Measurements from ENCODE around the gene CCDC57.

CCDC57 gene

DNA sequence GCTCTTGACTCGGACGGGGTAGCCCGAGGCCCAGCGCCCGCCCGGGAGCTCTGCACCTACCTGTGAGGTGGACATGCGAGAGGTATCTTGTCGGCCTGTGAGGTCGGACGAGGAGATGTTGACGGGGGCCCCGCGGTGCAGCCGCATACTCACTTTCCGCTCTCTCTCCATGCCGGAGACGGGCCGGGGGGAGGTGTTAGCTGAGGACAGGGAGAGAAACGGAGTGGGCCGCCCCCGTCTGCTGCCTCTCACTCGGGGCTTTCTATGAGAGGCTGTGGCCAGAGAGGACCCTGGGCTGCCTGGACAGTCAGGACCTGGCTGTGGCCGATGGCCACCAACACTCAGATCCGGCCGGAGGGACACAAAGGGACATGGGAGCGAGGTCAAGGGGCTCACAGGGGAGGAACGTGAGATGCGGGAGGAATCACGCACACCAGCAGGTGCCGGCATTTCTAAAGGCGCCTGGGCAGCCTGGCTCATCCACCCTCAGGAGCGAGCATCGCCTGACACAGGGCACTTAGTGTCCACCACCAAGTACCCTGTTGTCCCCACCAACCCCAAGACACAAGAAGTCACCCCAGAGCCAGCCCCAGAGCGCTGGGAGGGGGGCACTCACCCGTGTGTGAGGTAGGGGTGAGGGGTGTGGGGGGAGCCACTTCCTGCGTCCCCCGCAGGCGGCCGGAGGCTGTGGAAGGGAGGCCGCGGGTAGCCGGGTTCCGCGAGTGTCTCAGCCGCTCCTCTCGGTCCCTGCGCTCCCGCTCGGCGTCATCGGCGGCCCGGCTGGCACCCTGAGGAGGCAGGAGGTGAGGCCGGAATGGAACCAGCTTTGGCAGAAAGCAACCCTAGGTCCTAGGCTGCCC lies 36.4 kb upstream of the CCDC57 start:
- H3K36me3 ChIP-seq (replicated peaks; ENCODE audit: low read depth, low read length) = peaks cover 70% of the 10 kb centered on the region
- H3K9ac ChIP-seq (ENCODE audit: low read length) = no peak overlapping the region
- no peak overlapping the region for H3K27ac ChIP-seq (ENCODE audit: low read length)
- H3K4me1 ChIP-seq (ENCODE audit: low read length) = no peaks in the 10 kb centered on the region
- 0 out of 2 replicates have a peak, but pooled peaks cover 13% of the 10 kb centered on the region for H4K20me1 ChIP-seq (ENCODE audit: insufficient read depth, low read length)
- H3K4me2 ChIP-seq (ENCODE audit: low read length) = no peak overlapping the region
- peaks cover 9% of the 10 kb centered on the region; the same call in 1 of the 2 replicates for H3K79me2 ChIP-seq (ENCODE audit: low read length)
- TF ChIP-seq CTCF (IDR thresholded peaks at IDR 0.05; ENCODE audit: low read depth, low read length) = no peak
- TF ChIP-seq EZH2phosphoT487 (IDR thresholded peaks at IDR 0.05; ENCODE audit: low read depth) = no peak
- no peaks in the 10 kb centered on the region for H3K27me3 ChIP-seq (ENCODE audit: low read depth, low read length)
- no peak overlapping the region for H3K4me3 ChIP-seq (ENCODE audit: low read length)
- no peaks in the 10 kb centered on the region for H3K9me3 ChIP-seq (ENCODE audit: insufficient read depth, low read length)
- no peak overlapping the region for H2AFZ ChIP-seq (ENCODE audit: low read depth, low read length)

- peaks cover 72% of the 10 kb centered on the region for H3K36me3 ChIP-seq (replicated peaks; ENCODE audit: low read depth, low read length)
- H3K4me2 ChIP-seq (ENCODE audit: low read length) = no peak overlapping the region
- no peaks in the 10 kb centered on the region for H3K27me3 ChIP-seq (ENCODE audit: low read depth, low read length)
- H4K20me1 ChIP-seq (ENCODE audit: insufficient read depth, low read length) = 0 out of 2 replicates have a peak, but pooled peaks cover 16% of the 10 kb centered on the region
- no peak overlapping the region for H2AFZ ChIP-seq (ENCODE audit: low read depth, low read length)
- no peaks in the 10 kb centered on the region for H3K4me1 ChIP-seq (ENCODE audit: low read length)
- no peak overlapping the region for H3K9ac ChIP-seq (ENCODE audit: low read length)
- H3K4me3 ChIP-seq (ENCODE audit: low read length) = no peak overlapping the region
- H3K9me3 ChIP-seq (ENCODE audit: insufficient read depth, low read length) = no peaks in the 10 kb centered on the region
- H3K27ac ChIP-seq (ENCODE audit: low read length) = no peak overlapping the region
- peaks cover 6% of the 10 kb centered on the region; the same call in 1 of the 2 replicates for H3K79me2 ChIP-seq (ENCODE audit: low read length)
- no peak for TF ChIP-seq EZH2phosphoT487 (IDR thresholded peaks at IDR 0.05; ENCODE audit: low read depth)
- no peak for TF ChIP-seq CTCF (IDR thresholded peaks at IDR 0.05; ENCODE audit: low read depth, low read length)
Measured at GRCh38 chr17:82247856-82248671, 35.4 kb upstream of the CCDC57 start.

GRCh38 chr17:82247182-82247823 lies 34.7 kb upstream of the CCDC57 start:
- H3K79me2 ChIP-seq (ENCODE audit: low read length) = no peaks in the 10 kb centered on the region; the same call in 1 of the 2 replicates
- no peak overlapping the region for H3K27ac ChIP-seq (ENCODE audit: low read length)
- no peaks in the 10 kb centered on the region for H3K4me1 ChIP-seq (ENCODE audit: low read length)
- no peaks in the 10 kb centered on the region for H3K27me3 ChIP-seq (ENCODE audit: low read depth, low read length)
- no peaks in the 10 kb centered on the region for H3K9me3 ChIP-seq (ENCODE audit: insufficient read depth, low read length)
- H3K4me2 ChIP-seq (ENCODE audit: low read length) = no peak overlapping the region
- TF ChIP-seq EZH2phosphoT487 (IDR thresholded peaks at IDR 0.05; ENCODE audit: low read depth) (no peak), CTCF (IDR thresholded peaks at IDR 0.05; ENCODE audit: low read depth, low read length) (no peak)
- peaks cover 65% of the 10 kb centered on the region for H3K36me3 ChIP-seq (replicated peaks; ENCODE audit: low read depth, low read length)
- H2AFZ ChIP-seq (ENCODE audit: low read depth, low read length) = no peak overlapping the region
- no peak overlapping the region for H3K4me3 ChIP-seq (ENCODE audit: low read length)
- no peak overlapping the region for H3K9ac ChIP-seq (ENCODE audit: low read length)
- H4K20me1 ChIP-seq (ENCODE audit: insufficient read depth, low read length) = 0 out of 2 replicates have a peak, but pooled peaks cover 18% of the 10 kb centered on the region

Measured in OCI-LY3 (cell line).